SK-N-MC (cell line): Measurements from ENCODE around the gene PGAP1.

Source experiments
- EZH2 ChIP-seq: fragments of 200-600 bp; sonication (generic); IDR thresholded peaks from one replicate; pipeline ENCODE4 v1.6.1; 2017; ENCODE audit warnings: antibody characterized with exemption
- POLR2AphosphoS5 ChIP-seq: IDR thresholded peaks from 2 replicates; pipeline ENCODE4 v1.6.1; 2012; ENCODE audit warnings: mild to moderate bottlenecking, low read depth, low read length, borderline replicate concordance

DNA sequence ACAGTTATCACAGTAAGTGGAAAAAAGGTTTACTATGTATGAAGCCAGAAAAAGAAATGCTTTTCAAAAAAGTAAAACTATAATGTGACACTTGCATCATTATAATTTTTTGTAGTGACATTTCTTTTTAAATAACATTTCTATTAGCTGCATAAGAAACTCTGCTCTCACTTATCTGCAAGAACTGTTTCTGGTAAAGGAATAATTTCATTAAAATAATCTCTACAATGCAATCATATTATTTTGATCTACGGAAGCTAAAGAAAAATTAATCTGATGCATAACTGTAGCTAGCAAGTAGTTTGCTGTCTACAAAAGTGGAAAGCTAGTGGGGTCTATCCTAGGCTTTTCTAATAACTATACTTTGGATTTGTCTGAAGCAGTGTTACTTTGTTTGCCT lies 50.1 kb downstream of the PGAP1 start:
- TF ChIP-seq POLR2AphosphoS5: no peak
- no peak for TF ChIP-seq EZH2
